ENCODE data around the gene GAREM1. TPM values are rescaled to one million over a fixed set of nuclear protein-coding genes. Genes with fewer than 3 reads are reported as not detected.
A peak's percentile ranks its signal among the peaks of the same experiment; 100 is the strongest.

Gene GAREM1
- polyA plus RNA-seq, 1 experiment = 0.37 TPM

- no peaks in the 10 kb centered on the region for H3K36me3 ChIP-seq (ENCODE audit: control insufficient read depth, insufficient read depth, low read length)
- CTCF ChIA-PET = interaction anchor here (1.1 kb wide), 1 partner anchor 23 kb away, joined by 4 read pairs; no protein-coding TSS in a partner anchor
- no peak for TF ChIP-seq CTCF (IDR thresholded peaks at IDR 0.05; ENCODE audit: insufficient read depth, low read depth, low read length)
- DNase-seq (ENCODE audit: low read depth) = no peak
- POLR2A ChIA-PET = no interaction called here
- no peak overlapping the region for H3K4me3 ChIP-seq (ENCODE audit: low read depth, low read length)
- H3K27me3 ChIP-seq (ENCODE audit: control insufficient read depth, insufficient read depth, low read length) = no peaks in the 10 kb centered on the region
These were observed 79.6 kb downstream of the GAREM1 start for GRCh38 chr18:32391126-32391525.

- Histone ChIP-seq H3K36me3 (ENCODE audit: control insufficient read depth, insufficient read depth, low read length) (no peaks in the 10 kb centered on the region), H3K27me3 (ENCODE audit: control insufficient read depth, insufficient read depth, low read length) (no peaks in the 10 kb centered on the region), H3K4me3 (ENCODE audit: low read depth, low read length) (no peak overlapping the region)
- POLR2A ChIA-PET = no interaction called here
- no peak for DNase-seq (ENCODE audit: low read depth)
- CTCF ChIA-PET = no interaction called here
- no peak for TF ChIP-seq CTCF (IDR thresholded peaks at IDR 0.05; ENCODE audit: insufficient read depth, low read depth, low read length)
These were observed 80.8 kb downstream of the GAREM1 start for GRCh38 chr18:32389858-32390257.

- POLR2A ChIA-PET = no interaction called here
- TF ChIP-seq CTCF (IDR thresholded peaks at IDR 0.05; ENCODE audit: insufficient read depth, low read depth, low read length) = no peak
- Histone ChIP-seq H3K27me3 (ENCODE audit: control insufficient read depth, insufficient read depth, low read length) (no peaks in the 10 kb centered on the region), H3K4me3 (ENCODE audit: low read depth, low read length) (no peak overlapping the region), H3K36me3 (ENCODE audit: control insufficient read depth, insufficient read depth, low read length) (no peaks in the 10 kb centered on the region)
- no peak for DNase-seq (ENCODE audit: low read depth)
- CTCF ChIA-PET = no interaction called here
These were observed 81.5 kb downstream of the GAREM1 start for GRCh38 chr18:32389191-32389590.

GRCh38 chr18:32386471-32386870 lies 84.2 kb downstream of the GAREM1 start:
- Histone ChIP-seq H3K36me3 (ENCODE audit: control insufficient read depth, insufficient read depth, low read length) (no peaks in the 10 kb centered on the region), H3K4me3 (ENCODE audit: low read depth, low read length) (no peak overlapping the region), H3K27me3 (ENCODE audit: control insufficient read depth, insufficient read depth, low read length) (no peaks in the 10 kb centered on the region)
- POLR2A ChIA-PET = no interaction called here
- TF ChIP-seq CTCF (IDR thresholded peaks at IDR 0.05; ENCODE audit: insufficient read depth, low read depth, low read length) = no peak
- DNase-seq (ENCODE audit: low read depth) = no peak
- CTCF ChIA-PET = interaction anchor here (1.9 kb wide), 1 partner anchor 115 kb away, joined by 6 read pairs; no protein-coding TSS in a partner anchor

- no peak for TF ChIP-seq CTCF (IDR thresholded peaks at IDR 0.05; ENCODE audit: insufficient read depth, low read depth, low read length)
- POLR2A ChIA-PET = no interaction called here
- peak; percentile 6 for DNase-seq (ENCODE audit: low read depth)
- CTCF ChIA-PET = interaction anchor here (0.7 to 0.8 kb wide), 2 partner anchors 9 to 94 kb away, joined by 3 read pairs; no protein-coding TSS in a partner anchor
- Histone ChIP-seq H3K4me3 (ENCODE audit: low read depth, low read length) (no peak overlapping the region), H3K27me3 (ENCODE audit: control insufficient read depth, insufficient read depth, low read length) (no peaks in the 10 kb centered on the region), H3K36me3 (ENCODE audit: control insufficient read depth, insufficient read depth, low read length) (no peaks in the 10 kb centered on the region)
These were observed 87.4 kb downstream of the GAREM1 start for GRCh38 chr18:32383050-32383819.

All from BJ (cell line).